Left renal cortex interstitium (tissue), 4 donors: ENCODE data around the gene ABCA3. TPM values are rescaled to one million over a fixed set of nuclear protein-coding genes. Genes with fewer than 3 reads are reported as not detected.

Experiments used
- DNase-seq, 4 donors: peaks; one replicate each; pipeline ENCODE4 v3.0.0-alpha.2; 2013; ENCODE audit warnings: low read depth in 4 of 4, low spot score in 2 of 4, missing footprints in 1 of 4
- polyA plus RNA-seq, 4 donors: library from polyadenylated mRNA; unstranded; fragments of 120-200 nt; gene quantifications; one replicate each; pipeline ENCODE4 v1.2.1, GENCODE V29; 2013; ENCODE audit not compliant: insufficient read length in 4 of 4

Gene ABCA3
- polyA plus RNA-seq, 4 donors, result 5.1 to 6.9 (median 6.1) TPM

DNA sequence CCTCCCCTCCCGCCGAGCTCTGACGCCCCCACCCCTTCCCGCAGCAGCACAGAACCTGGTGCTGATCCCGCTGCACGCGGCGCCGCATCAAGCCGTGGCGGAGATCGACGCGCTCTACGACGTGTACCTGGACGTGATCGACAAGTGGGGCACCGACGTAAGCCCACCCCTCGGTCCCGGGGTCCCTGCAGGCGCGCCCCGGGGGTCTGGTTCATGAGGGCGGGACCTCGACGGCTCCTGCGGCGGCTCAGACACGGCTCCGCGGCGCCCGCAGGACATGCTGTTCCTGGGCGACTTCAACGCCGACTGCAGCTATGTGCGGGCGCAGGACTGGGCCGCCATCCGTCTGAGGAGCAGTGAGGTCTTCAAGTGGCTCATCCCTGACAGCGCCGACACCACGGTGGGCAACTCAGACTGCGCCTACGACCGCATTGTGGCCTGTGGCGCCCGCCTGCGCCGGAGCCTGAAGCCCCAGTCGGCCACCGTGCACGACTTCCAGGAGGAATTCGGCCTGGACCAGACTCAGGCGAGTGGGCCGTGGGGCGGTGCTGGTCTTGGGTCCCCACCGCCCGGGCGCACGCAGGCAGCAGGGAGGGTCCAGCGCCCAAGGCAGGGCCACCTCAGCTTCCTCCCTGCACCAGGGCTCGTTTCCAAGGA, 102.9 kb downstream of the ABCA3 start:
- no peak for DNase-seq

GRCh38 chr16:2237102-2237482, 103.4 kb downstream of the ABCA3 start:
- no peak for DNase-seq

GRCh38 chr16:2236337-2237101, 104.0 kb downstream of the ABCA3 start, which contains the start of gene DNASE1L2:
Gene DNASE1L2 (plus strand): TSS chr16:2236444. CDS start chr16:2236817, 373 bp downstream.
- DNase-seq, result no peak

- DNase-seq, result no peak
Observed at GRCh38 chr16:2235695-2236336, 104.7 kb downstream of the ABCA3 start.

DNA sequence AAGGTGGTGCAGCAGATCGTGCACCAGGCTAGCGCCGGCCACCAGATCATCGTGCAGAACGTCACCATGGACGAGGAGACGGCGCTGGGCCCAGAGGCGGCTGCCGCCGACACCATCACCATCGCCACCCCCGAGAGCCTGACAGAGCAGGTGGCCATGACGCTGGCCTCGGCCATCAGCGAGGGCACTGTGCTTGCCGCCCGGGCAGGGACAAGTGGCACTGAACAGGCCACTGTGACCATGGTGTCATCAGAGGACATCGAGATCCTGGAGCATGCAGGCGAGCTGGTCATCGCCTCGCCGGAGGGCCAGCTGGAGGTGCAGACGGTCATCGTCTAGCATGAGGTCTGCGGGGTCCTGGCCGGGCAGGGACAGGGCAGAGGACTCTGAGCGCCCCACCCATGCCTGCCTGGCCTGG, 105.3 kb downstream of the ABCA3 start:
- no peak for DNase-seq

DNA sequence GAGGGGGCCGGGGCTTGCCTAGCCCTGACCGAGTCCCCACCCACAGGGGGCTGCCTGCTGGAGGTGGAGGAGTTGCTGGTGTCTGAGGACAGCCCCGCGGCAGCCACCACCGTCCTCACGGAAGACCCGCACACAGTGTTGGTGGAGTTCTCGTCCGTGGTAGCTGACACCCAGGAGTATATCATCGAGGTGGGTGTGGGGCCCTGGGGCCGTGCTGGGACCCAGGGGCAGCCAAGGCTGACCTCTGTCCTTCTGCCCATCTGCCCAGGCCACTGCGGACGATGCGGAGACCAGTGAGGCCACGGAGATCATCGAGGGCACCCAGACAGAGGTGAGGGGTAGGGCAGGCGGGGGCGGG, 105.7 kb downstream of the ABCA3 start:
- no peak for DNase-seq

DNA sequence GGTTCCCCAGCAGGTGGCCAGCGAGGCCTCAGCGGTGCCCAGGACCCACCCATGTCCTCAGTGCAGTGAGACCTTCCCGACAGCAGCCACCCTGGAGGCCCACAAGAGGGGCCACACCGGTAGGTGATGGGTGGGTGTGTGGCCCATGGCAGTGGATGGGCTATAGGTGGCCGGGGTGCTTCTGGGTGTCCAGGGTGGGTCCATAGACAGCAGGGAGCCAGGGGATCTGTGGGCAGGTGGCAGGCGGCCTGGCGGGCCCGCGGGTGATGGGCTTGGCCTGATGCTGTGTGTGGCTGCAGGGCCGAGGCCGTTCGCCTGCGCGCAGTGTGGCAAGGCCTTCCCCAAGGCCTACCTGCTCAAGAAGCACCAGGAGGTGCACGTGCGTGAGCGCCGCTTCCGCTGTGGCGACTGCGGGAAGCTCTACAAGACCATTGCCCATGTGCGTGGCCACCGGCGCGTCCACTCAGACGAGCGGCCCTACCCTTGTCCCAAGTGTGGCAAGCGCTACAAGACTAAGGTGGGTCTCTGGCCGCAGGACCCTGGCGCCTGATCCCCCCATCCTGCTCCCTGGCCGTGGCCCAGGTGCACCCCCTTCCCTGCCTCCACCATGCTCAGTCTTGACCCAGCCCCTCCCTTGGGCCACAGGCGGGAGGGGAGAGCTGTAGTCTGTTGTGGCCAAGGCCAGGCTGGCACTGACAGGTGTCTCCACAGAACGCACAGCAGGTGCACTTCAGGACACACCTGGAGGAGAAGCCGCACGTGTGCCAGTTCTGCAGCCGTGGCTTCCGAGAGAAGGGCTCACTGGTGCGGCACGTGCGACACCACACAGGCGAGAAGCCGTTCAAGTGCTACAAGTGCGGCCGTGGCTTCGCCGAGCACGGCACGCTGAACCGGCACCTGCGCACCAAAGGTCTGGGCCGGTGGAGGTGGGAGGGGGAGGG, 106.4 kb downstream of the ABCA3 start:
- DNase-seq, result no peak

GRCh38 chr16:2233046-2233775, 107.3 kb downstream of the ABCA3 start:
- DNase-seq, result no peak

DNA sequence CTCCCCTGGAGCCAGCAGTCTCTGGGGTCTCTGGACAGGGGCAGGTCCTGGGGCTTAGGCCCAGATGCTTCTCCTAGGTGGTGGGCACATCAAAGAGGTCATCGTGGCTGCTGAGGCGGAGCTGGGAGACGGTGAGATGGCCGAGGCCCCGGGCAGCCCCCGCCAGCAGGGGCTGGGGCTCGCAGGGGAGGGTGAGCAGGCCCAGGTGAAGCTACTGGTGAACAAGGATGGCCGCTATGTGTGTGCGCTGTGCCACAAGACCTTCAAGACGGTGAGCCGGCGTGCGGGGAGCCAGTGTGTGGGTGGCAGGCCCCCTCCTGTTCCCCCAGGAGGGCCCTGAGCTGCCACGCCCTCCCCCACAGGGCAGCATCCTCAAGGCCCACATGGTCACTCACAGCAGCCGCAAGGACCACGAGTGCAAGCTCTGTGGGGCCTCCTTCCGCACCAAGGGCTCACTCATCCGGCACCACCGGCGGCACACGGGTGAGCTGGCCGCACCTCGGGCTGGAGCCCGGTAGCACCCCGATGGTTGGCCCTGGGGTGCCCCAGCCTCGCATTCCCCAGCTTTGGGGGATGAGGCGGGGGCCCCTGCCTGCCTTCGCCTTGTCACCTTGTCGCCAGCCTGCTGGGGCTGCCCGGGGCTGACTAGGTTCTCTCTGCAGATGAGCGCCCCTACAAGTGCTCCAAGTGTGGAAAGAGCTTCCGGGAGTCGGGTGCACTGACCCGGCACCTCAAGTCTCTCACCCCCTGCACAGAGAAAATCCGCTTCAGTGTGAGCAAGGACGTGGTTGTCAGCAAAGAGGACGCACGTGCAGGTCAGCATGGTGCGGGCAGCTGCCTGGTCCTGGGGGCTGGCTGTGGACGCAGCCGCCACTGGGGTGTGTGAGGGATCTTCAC, 108.2 kb downstream of the ABCA3 start:
- no peak for DNase-seq

GRCh38 chr16:2231016-2231931, 109.3 kb downstream of the ABCA3 start:
- no peak for DNase-seq

GRCh38 chr16:2230376-2230775, 110.2 kb downstream of the ABCA3 start:
- DNase-seq, result no peak

GRCh38 chr16:2229632-2230250, 110.8 kb downstream of the ABCA3 start:
- no peak for DNase-seq

GRCh38 chr16:2229091-2229490, 111.4 kb downstream of the ABCA3 start:
- no peak for DNase-seq

- no peak for DNase-seq
Observed at GRCh38 chr16:2228161-2228824, 112.2 kb downstream of the ABCA3 start.

DNA sequence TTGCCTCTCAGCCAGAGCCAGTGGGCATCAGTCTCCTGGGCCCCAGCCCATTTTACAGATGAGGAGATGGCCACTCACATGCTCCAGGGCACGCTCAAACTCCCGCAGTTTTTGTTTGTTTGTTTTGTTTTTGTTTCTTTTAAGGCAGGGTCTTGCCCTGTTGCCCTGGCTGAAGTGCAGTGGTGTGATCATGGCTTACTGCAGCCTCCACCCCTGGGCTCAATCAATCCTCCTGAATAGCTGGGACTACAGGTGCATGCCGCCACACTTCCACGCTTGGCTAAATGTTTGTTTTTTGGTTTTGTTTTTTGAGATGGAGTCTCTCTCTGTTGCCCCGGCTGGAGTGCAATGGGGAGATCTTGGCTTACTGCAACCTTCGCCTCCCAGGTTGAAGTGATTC, 113.6 kb downstream of the ABCA3 start:
- no peak for DNase-seq

GRCh38 chr16:2226245-2226793, 114.2 kb downstream of the ABCA3 start:
- DNase-seq, result no peak
